Measurements from ENCODE around the gene EXOC3L2.

EXOC3L2 gene

GRCh38 chr19:45255611-45256157, 10.5 kb upstream of the EXOC3L2 start:
- no peak for FAIRE-seq

DNA sequence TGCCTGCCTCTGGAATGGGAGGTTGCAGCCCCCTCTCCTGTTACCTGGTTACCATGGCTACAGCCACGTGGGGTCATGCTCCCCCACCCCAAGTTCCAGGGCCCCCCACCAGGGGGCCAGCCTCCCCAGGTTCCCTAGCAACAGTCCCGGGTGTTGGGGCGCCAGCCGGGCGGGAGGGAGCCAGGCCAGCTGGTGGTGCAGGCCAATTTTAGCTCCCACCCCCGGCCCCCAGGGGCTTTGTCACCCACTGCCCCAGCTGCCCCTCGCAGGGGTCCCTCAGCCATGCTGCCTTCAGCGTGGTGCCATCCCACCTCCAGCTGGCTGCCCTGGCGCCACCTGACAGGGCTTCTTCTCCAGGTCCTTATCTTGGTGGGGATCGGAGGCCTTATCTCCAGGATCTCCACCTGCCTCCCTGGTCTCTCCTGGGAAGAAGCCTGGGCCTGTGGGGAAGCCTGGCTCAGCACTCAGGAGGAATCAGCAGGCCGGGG, 8.9 kb upstream of the EXOC3L2 start:
- FAIRE-seq: no peak

DNA sequence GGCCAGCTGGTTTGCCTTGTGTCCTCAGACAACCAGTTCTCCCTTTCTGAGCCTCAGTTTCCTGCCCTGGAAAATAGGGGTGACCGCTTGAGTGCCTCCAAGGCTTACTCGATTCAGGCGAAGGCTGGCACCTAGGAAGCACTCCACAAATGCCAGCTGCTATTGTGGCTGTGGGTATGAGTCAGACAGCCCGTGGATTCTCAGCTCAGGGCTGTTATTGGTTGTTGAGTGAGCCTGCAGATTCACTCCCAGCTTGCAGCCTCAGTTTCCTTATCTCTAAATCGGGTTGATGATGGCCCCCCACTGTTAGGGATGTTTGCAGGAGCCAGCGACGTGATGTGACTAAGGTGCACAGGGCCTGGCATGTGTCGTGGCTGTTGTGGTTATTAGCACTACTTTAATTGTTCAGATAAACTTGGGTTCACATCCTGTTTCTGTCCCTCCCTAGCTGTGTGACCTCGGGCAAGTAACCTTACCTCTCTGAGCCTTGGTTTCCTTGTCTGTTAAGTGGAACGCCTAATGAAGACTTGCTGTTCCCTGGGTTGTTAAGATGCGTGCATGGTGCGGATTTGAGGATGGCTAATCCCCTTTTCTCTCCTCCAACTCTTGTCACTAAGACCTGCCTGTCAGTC, 8.3 kb upstream of the EXOC3L2 start:
- FAIRE-seq: no peak

- no peak for FAIRE-seq
These were observed 6.5 kb upstream of the EXOC3L2 start for GRCh38 chr19:45251452-45252354.

DNA sequence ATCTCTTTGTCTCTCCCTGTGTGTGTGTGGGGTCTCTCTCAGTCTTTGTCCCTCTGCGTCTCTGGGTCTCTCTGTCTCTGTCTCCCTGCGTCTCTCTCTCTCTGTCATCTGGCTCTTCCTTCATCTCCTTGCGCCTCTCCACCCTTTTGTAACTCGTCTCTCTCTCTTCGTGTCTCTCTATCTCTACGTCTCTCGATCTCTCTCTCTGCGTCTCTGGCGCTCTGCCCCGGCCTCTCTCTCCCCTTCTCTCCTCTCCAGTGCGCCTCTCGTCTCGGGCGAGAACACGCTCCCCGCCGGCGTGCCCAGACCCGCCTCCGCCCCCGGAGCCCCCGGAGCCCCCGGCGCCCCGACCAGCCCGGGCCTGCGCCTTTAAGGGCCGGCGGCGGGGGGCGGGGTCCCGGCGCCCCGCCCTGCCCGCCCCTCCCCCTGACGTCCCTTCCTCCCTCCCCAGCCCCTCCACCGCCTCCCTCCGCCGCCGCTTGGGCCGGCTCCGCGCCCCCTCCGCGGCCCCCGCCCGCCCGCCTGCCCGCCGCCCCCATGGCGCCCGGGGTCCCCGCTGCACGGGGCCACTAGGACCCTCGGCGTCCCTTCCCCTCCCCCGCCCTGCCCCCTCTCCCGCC, 5.7 kb upstream of the EXOC3L2 start, which contains the start of gene MARK4:
MARK4 (plus strand) TSS at position 440 of the 620 bp plus-strand sequence. CDS start 318 bp downstream, outside the sequence.
- no peak for FAIRE-seq

- no peak for FAIRE-seq
These were observed 5.1 kb upstream of the EXOC3L2 start for GRCh38 chr19:45250216-45250831.

- no peak for FAIRE-seq
These were observed 4.2 kb upstream of the EXOC3L2 start for GRCh38 chr19:45249261-45250033.

DNA sequence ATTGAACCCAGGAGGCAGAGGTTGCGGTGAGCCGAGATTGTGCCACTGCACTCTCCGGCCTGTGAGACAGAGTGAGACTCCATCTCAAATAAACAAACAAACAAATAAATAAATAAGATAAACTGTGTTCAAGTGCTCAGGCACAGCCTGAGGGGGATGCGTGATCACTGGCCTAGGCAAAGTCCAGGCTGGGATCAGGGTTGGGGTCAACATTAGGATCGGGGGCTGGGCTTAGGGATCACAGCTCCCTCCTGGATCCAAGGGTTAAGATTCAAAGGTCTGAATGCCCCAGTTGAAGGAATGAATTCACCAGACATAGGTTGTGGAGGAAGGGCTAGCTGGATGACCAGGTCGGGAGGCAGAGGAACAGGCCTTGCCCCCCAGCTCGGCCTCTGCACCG, 1.9 kb upstream of the EXOC3L2 start:
- FAIRE-seq: no peak

- FAIRE-seq: no peak
These were observed 619 bp upstream of the EXOC3L2 start for GRCh38 chr19:45245826-45246225.

DNA sequence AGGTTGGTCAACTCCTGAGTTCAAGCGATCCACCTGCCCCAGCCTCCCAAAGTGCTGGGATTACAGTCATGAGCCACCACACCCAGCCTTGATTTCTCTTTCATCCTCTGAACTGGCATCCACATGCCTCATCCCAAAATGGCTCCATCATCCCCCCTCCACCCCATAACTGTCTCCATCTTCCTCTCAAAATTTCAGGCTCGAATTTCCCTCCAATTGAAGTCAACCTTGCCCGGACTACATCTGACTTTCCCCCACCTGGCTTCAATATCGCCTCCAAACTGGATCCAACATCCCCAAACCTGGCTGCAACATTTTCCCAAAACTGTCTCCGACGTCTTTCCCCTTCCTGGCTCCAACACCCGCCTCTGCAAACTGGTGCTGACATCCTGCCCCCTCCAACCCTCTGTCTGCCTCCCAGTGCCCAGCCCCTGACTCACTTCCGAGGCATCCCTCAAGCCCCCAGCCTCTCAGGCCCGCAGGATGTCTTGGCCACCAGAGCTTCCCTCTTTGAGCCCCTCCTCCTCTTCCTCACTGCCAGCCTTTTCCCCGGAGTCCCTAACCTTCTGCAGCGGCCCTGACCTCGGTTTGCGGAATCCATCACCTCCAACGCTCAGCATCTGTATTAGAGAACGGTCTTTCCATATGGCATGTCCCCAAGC, 943 bp downstream of the EXOC3L2 start:
- no peak for FAIRE-seq

- FAIRE-seq: no peak
These were observed 2.0 kb downstream of the EXOC3L2 start for GRCh38 chr19:45243144-45243732.

- FAIRE-seq: no peak
These were observed 6.7 kb downstream of the EXOC3L2 start for GRCh38 chr19:45238556-45238955.

GRCh38 chr19:45235485-45235884, 9.7 kb downstream of the EXOC3L2 start:
- no peak for FAIRE-seq

DNA sequence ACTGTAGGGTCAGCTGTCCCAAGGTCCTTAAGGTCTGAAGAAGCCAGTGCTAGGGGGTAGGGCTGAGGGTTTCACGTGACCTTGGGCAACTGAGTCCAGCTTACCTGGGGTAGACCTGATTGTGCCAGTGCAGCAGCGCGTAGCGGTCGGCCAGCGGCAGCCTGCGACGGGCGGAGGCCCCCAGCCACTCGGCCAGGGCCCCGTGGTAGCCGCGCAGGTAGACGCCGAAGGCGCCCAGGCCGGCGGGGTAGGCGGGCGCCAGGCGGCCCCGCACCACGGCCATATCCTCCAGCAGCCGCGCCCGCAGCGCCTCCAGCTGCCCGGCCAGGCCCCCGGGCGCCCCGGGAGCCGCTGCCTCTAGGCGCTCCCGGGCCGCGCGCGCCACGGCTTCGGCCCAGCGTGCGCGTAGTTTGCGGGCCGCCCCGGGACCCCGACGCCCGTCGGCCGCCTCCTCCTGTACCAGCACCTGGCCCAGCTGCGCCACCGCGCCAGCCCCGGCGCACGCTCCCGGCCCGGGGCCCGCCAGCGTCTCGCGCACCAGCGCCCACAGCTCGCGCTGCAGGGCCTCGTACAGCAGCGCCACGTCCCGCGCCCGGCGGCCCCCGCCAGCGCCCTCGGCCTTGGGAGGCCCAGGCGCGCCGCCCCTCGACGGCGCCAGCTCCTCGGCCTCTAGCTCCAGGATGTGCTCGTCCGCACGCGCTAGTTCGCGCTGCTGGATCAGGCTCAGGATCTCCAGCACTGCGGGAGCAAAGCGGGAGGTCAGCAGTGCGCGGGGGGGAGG, 10.9 kb downstream of the EXOC3L2 start:
- no peak for FAIRE-seq

GRCh38 chr19:45231891-45232290, 13.3 kb downstream of the EXOC3L2 start:
- FAIRE-seq: no peak

DNA sequence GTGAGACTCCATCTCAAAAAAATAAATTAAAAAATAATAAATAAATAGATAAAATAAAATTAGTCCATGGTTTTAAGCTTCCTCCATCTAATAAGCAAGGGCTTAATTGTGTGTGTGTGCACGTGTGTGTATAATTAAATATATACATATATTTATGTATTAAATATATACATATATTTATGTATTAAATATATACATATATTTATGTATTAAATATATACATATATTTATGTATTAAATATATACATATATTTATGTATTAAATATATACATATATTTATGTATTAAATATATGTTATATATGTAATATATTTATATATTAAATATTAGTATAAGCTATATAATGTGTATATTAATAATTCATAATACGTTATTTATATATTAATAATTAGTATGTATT, 16.2 kb downstream of the EXOC3L2 start:
- FAIRE-seq: peak; percentile 80

DNA sequence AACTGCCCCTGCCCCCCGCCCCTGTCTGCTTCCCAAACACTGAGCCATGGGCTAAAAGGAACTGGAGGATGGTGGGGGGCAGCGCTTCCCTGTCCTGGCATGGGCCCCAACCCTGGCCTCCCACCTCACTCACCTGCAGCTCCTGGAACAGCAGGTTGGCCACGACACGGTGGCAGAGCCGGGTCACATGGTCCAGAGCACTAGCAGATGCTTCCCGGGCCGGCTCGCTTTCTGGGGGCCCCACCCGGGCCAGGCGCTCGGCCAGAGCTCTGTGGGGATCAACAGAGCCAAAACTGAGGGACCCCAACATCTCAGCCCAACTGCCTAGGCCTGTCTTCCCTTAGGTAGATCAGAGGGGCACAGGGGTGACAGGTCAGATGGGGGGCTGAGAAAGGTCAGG, 20.6 kb downstream of the EXOC3L2 start:
- FAIRE-seq: no peak

DNA sequence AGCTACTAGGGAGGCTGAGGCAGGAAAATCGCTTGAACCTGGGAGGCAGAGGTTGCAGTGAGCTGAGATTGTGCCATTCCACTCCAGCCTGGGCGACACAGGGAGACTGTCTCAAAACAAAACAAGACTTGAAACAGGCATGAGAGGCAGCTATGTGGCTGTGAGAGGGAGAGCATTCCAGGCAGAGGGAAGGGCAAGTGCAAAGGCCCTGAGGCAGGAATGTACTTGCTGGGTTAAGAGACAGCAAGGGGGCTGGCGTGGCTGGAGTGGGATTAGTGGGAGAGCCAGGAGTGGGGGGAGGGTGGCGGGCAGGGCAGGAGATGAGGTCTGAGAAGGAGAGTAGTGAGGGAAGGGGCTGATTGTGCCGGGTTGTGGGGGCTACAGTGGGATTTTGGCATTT, 21.3 kb downstream of the EXOC3L2 start:
- FAIRE-seq: no peak

DNA sequence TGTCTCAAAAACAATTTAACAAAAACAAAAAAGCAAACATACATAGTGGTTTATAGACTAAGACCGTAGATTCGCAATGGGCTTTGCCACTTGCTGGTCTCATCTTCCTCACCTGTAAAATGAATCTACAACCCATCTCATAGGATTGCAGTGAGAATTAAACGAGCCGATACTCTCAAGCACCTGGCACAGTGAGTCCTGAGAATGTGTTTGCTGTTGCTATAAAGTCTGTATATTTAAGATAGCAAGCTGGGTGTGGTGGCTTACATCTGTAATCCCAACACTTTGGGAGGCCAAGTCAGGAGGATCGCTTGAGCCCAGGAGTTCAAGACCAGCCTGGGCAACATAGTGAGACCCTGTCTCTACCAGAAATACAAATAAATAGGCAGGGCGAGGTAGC, 22.5 kb downstream of the EXOC3L2 start:
- FAIRE-seq: no peak

Data from endometrium (tissue), 2 donors.